ENCODE results near the gene ANKRD49. TPM values are rescaled to one million over a fixed set of nuclear protein-coding genes. Genes with fewer than 3 reads are reported as not detected.

Gene ANKRD49
- total and polyA plus RNA-seq, 2 of the 8 experiments (the other 6 are each of a cell fraction or from before 2014, with no cell fraction given): 7.4 to 12.2 TPM

DNA sequence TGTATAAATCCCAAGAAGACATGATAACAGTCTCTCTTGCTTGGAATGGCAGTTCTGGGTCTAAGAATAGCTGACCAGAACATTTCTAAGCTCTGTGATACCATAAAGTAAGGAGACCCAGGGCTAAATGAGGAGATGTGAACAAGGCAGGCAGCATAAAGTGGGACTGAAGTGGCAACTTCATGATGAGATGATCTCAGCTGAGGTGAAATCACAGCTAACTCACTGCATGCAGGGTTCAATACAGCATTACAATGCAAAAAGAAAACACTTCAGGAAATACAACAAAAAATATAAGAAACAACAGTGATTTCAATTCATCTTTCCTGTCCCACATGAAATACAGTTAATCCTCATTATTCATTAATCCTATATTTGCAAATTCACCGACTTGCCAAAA lies 44.8 kb upstream of the ANKRD49 start (continued):
- TF ChIP-seq TAF7 (optimal IDR thresholded peaks at IDR 0.05; ENCODE audit: borderline replicate concordance, low read depth, low read length) (no peak), TEAD4 (IDR thresholded peaks at IDR 0.05; ENCODE audit: low read depth, low read length) (no peak), RXRA (IDR thresholded peaks at IDR 0.05; ENCODE audit: insufficient read depth, low read depth, low read length) (no peak)
- TF ChIP-seq, protein P1, sequence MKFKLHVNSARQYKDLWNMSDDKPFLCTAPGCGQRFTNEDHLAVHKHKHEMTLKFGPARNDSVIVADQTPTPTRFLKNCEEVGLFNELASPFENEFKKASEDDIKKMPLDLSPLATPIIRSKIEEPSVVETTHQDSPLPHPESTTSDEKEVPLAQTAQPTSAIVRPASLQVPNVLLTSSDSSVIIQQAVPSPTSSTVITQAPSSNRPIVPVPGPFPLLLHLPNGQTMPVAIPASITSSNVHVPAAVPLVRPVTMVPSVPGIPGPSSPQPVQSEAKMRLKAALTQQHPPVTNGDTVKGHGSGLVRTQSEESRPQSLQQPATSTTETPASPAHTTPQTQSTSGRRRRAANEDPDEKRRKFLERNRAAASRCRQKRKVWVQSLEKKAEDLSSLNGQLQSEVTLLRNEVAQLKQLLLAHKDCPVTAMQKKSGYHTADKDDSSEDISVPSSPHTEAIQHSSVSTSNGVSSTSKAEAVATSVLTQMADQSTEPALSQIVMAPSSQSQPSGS (IDR thresholded peaks at IDR 0.05; ENCODE audit: low read length): no peak

Data from H1 (cell line).